Measurements from ENCODE around the gene ITPKC.
"Not testable (repeated sequence)": the region's sequence is repeated elsewhere in the genome, so short reads cannot be mapped to it uniquely, and the experiment has no call there.

The ITPKC gene

GRCh38 chr19:40723661-40724254 lies 6.8 kb downstream of the ITPKC start:
- Histone ChIP-seq H3K27ac (ENCODE audit: low read depth in 2 of 2, low read length in 2 of 2) (no peak overlapping the region), H3K4me3 (ENCODE audit: low read length in 2 of 2) (no peak overlapping the region), H3K9ac (ENCODE audit: low read depth in 1 of 2, low read length in 2 of 2) (no peak overlapping the region), H3K4me1 (ENCODE audit: control insufficient read depth in 2 of 2, insufficient read depth in 2 of 2, low read length in 2 of 2) (peaks cover 23% of the 10 kb centered on the region in 2 donors), H3K36me3 (ENCODE audit: control insufficient read depth in 2 of 2, insufficient read depth in 2 of 2, low read length in 2 of 2) (peaks cover 30 to 35% of the 10 kb centered on the region in 2 donors), H3K9me3 (ENCODE audit: control insufficient read depth in 2 of 2, low read length in 2 of 2) (no peaks in the 10 kb centered on the region), H3K27me3 (ENCODE audit: control insufficient read depth in 2 of 2, insufficient read depth in 2 of 2, low read length in 2 of 2) (no peaks in the 10 kb centered on the region)

DNA sequence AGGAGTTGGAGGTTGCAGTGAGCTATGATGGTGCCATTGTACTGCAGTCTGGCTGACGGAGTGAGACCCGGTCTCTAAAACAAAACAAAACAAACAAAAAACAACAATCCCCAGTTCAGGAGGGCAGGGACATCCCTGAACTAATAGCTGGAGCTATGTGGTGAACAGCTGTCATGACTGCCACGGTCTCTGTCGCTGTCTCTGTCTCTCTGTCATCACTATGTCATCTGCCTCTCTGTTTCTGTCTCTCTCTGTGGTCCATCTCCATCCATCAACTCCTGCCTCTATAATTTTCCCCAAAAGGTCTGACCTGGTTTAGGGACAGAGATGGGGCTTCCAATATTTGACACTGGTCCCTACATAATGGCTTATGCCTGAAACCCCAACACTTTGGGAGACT lies 7.4 kb downstream of the ITPKC start:
- no peaks in the 10 kb centered on the region for H3K9me3 ChIP-seq (ENCODE audit: control insufficient read depth in 2 of 2, low read length in 2 of 2)
- peaks cover 30 to 38% of the 10 kb centered on the region in 2 donors for H3K36me3 ChIP-seq (ENCODE audit: control insufficient read depth in 2 of 2, insufficient read depth in 2 of 2, low read length in 2 of 2)
- H3K4me3 ChIP-seq (ENCODE audit: low read length in 2 of 2) = no peak overlapping the region
- no peak overlapping the region for H3K9ac ChIP-seq (ENCODE audit: low read depth in 1 of 2, low read length in 2 of 2)
- peaks cover 17 to 19% of the 10 kb centered on the region in 2 donors for H3K4me1 ChIP-seq (ENCODE audit: control insufficient read depth in 2 of 2, insufficient read depth in 2 of 2, low read length in 2 of 2)
- H3K27ac ChIP-seq (ENCODE audit: low read depth in 2 of 2, low read length in 2 of 2) = no peak overlapping the region
- H3K27me3 ChIP-seq (ENCODE audit: control insufficient read depth in 2 of 2, insufficient read depth in 2 of 2, low read length in 2 of 2) = no peaks in the 10 kb centered on the region

DNA sequence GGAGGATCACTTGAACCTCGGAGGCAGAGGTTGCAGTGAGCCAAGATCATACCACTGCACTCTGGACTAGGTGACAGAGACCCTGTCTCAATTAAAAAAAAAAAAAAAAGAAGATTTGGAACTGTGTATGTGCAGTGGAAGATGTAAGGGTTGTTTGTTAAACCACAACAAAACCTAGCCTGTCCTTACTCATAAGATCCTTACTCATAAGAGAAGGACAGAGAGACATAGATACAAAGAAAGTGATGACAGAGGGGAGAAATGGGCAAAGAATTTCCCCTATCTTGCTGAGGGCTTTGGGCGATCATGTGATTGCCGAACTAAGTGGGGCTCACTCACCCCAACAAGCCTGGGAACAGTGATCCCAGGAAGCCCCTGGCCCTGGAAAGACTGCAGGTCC lies 7.9 kb downstream of the ITPKC start:
- Histone ChIP-seq H3K4me3 (ENCODE audit: low read length in 2 of 2) (no peak overlapping the region), H3K27ac (ENCODE audit: low read depth in 2 of 2, low read length in 2 of 2) (no peak overlapping the region), H3K36me3 (ENCODE audit: control insufficient read depth in 2 of 2, insufficient read depth in 2 of 2, low read length in 2 of 2) (peaks cover 30 to 38% of the 10 kb centered on the region in 2 donors), H3K9me3 (ENCODE audit: control insufficient read depth in 2 of 2, low read length in 2 of 2) (no peaks in the 10 kb centered on the region), H3K9ac (ENCODE audit: low read depth in 1 of 2, low read length in 2 of 2) (no peak overlapping the region), H3K27me3 (ENCODE audit: control insufficient read depth in 2 of 2, insufficient read depth in 2 of 2, low read length in 2 of 2) (no peaks in the 10 kb centered on the region), H3K4me1 (ENCODE audit: control insufficient read depth in 2 of 2, insufficient read depth in 2 of 2, low read length in 2 of 2) (peaks cover 12 to 13% of the 10 kb centered on the region in 2 donors)

GRCh38 chr19:40726279-40726678 lies 9.4 kb downstream of the ITPKC start:
- no peak overlapping the region for H3K27ac ChIP-seq (ENCODE audit: low read depth in 2 of 2, low read length in 2 of 2)
- H3K27me3 ChIP-seq (ENCODE audit: control insufficient read depth in 2 of 2, insufficient read depth in 2 of 2, low read length in 2 of 2) = no peaks in the 10 kb centered on the region
- peaks cover 43 to 51% of the 10 kb centered on the region in 2 donors for H3K36me3 ChIP-seq (ENCODE audit: control insufficient read depth in 2 of 2, insufficient read depth in 2 of 2, low read length in 2 of 2)
- H3K4me1 ChIP-seq (ENCODE audit: control insufficient read depth in 2 of 2, insufficient read depth in 2 of 2, low read length in 2 of 2) = peaks cover 0 to under 1% of the 10 kb centered on the region in 2 donors
- no peaks in the 10 kb centered on the region for H3K9me3 ChIP-seq (ENCODE audit: control insufficient read depth in 2 of 2, low read length in 2 of 2)
- H3K4me3 ChIP-seq (ENCODE audit: low read length in 2 of 2) = no peak overlapping the region
- H3K9ac ChIP-seq (ENCODE audit: low read depth in 1 of 2, low read length in 2 of 2) = no peak overlapping the region

DNA sequence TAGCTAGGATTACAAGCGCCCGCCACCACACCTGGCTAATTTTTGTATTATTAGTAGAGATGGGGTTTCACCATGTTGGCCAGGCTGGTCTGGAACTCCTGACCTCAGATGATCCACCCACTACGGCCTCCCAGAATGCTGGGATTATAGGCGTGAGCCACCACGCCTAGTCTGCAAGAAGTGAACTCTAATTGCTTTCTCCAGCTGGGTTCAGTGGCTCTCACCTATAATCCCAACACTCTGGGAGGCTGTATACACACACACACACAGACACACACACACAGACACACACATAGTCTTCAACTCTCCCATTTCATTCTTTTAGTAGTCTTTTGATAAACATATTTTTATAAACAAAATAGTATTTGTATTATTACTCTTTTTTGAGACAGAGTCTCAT lies 13.2 kb downstream of the ITPKC start:
- H3K27ac ChIP-seq (ENCODE audit: low read depth in 2 of 2, low read length in 2 of 2); H3K4me1 ChIP-seq (ENCODE audit: control insufficient read depth in 2 of 2, insufficient read depth in 2 of 2, low read length in 2 of 2); H3K9ac ChIP-seq (ENCODE audit: low read depth in 1 of 2, low read length in 2 of 2); H3K4me3 ChIP-seq (ENCODE audit: low read length in 2 of 2); H3K27me3 ChIP-seq (ENCODE audit: control insufficient read depth in 2 of 2, insufficient read depth in 2 of 2, low read length in 2 of 2); H3K9me3 ChIP-seq (ENCODE audit: control insufficient read depth in 2 of 2, low read length in 2 of 2): not testable (repeated sequence)
- H3K36me3 ChIP-seq (ENCODE audit: control insufficient read depth in 2 of 2, insufficient read depth in 2 of 2, low read length in 2 of 2) = peaks cover 47 to 59% of the 10 kb centered on the region in 2 donors

- H3K27me3 ChIP-seq (ENCODE audit: control insufficient read depth in 2 of 2, insufficient read depth in 2 of 2, low read length in 2 of 2) = not testable (repeated sequence)
These were observed 15.4 kb downstream of the ITPKC start for GRCh38 chr19:40732304-40732703.

DNA sequence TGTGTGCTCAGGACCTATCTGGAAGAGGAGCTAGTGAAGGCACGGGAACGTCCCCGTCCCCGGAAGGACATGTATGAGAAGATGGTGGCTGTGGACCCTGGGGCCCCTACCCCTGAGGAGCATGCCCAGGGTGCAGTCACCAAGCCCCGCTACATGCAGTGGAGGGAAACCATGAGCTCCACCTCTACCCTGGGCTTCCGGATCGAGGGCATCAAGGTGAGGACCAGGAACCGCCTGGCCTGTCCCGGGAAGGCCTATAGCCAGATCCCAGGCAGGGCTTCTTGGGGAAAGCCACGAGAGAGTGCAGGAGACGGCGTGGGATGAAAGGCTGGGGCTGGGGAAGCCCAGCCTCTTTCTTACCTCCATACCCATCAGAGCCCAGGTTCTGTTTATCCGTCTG lies 16.2 kb downstream of the ITPKC start:
- Histone ChIP-seq H3K4me3 (ENCODE audit: low read length in 2 of 2) (no peak overlapping the region), H3K9me3 (ENCODE audit: control insufficient read depth in 2 of 2, low read length in 2 of 2) (no peaks in the 10 kb centered on the region), H3K4me1 (ENCODE audit: control insufficient read depth in 2 of 2, insufficient read depth in 2 of 2, low read length in 2 of 2) (peaks cover 2 to 5% of the 10 kb centered on the region in 2 donors), H3K9ac (ENCODE audit: low read depth in 1 of 2, low read length in 2 of 2) (no peak overlapping the region), H3K27ac (ENCODE audit: low read depth in 2 of 2, low read length in 2 of 2) (no peak overlapping the region), H3K27me3 (ENCODE audit: control insufficient read depth in 2 of 2, insufficient read depth in 2 of 2, low read length in 2 of 2) (no peaks in the 10 kb centered on the region), H3K36me3 (ENCODE audit: control insufficient read depth in 2 of 2, insufficient read depth in 2 of 2, low read length in 2 of 2) (peaks cover 40 to 57% of the 10 kb centered on the region in 2 donors)

More at GRCh38 chr19:40732304-40732703, 15.4 kb downstream of the ITPKC start:
- H3K4me1 ChIP-seq (ENCODE audit: control insufficient read depth in 2 of 2, insufficient read depth in 2 of 2, low read length in 2 of 2); H3K9me3 ChIP-seq (ENCODE audit: control insufficient read depth in 2 of 2, low read length in 2 of 2); H3K9ac ChIP-seq (ENCODE audit: low read depth in 1 of 2, low read length in 2 of 2); H3K27ac ChIP-seq (ENCODE audit: low read depth in 2 of 2, low read length in 2 of 2); H3K4me3 ChIP-seq (ENCODE audit: low read length in 2 of 2): not testable (repeated sequence)
- H3K36me3 ChIP-seq (ENCODE audit: control insufficient read depth in 2 of 2, insufficient read depth in 2 of 2, low read length in 2 of 2) = peaks cover 35 to 60% of the 10 kb centered on the region in 2 donors

DNA sequence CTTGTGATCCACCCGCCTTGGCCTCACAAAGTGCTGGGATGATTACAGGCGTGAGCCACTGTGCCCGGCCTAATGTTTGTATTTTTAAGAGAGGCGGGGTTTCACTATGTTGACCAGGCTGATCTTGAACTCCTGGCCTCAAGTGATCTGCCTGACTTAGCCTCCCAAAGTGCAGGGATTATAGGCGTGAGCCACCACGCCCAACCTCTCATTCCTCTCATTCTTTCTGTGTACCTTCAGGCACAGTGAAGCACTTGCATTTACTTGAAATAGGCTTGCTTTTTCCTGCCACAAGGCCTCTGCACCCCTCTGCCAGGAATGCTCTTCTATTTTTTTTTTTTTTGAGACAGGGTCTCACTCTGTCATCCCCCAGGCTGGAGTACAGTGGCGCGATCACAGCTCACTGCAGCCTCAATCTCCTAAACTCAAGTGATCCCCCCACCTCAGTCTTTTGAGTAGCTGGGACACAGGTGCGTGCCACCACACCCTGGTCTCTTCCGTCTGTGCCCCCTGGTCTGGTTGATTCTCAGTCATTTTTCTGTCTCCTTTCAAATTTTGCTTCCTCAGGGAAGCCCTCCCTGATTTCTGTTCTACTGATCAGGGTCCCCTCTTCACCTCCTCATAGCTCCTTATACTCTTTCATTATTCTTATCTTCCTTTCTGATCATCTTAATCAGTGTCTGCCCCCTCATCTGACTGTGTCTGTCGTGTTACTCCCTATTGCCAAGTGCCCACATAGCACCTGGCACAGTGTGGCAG lies 18.3 kb downstream of the ITPKC start:
- Histone ChIP-seq H3K9ac (ENCODE audit: low read depth in 1 of 2, low read length in 2 of 2) (peak overlapping the region in 1 of 2 donors; percentile 38), H3K27ac (ENCODE audit: low read depth in 2 of 2, low read length in 2 of 2) (peak overlapping the region; percentile 59 to 77), H3K9me3 (ENCODE audit: control insufficient read depth in 2 of 2, low read length in 2 of 2) (no peaks in the 10 kb centered on the region), H3K4me3 (ENCODE audit: low read length in 2 of 2) (no peak overlapping the region), H3K4me1 (ENCODE audit: control insufficient read depth in 2 of 2, insufficient read depth in 2 of 2, low read length in 2 of 2) (peaks cover 4 to 5% of the 10 kb centered on the region in 2 donors), H3K27me3 (ENCODE audit: control insufficient read depth in 2 of 2, insufficient read depth in 2 of 2, low read length in 2 of 2) (no peaks in the 10 kb centered on the region), H3K36me3 (ENCODE audit: control insufficient read depth in 2 of 2, insufficient read depth in 2 of 2, low read length in 2 of 2) (peaks cover 38 to 69% of the 10 kb centered on the region in 2 donors)

GRCh38 chr19:40736661-40737060 lies 19.7 kb downstream of the ITPKC start:
- Histone ChIP-seq H3K27ac (ENCODE audit: low read depth in 2 of 2, low read length in 2 of 2) (peak overlapping the region in 1 of 2 donors; percentile 38), H3K4me3 (ENCODE audit: low read length in 2 of 2) (peak overlapping the region in 1 of 2 donors; percentile 7), H3K36me3 (ENCODE audit: control insufficient read depth in 2 of 2, insufficient read depth in 2 of 2, low read length in 2 of 2) (peaks cover 29 to 60% of the 10 kb centered on the region in 2 donors), H3K9ac (ENCODE audit: low read depth in 1 of 2, low read length in 2 of 2) (no peak overlapping the region), H3K9me3 (ENCODE audit: control insufficient read depth in 2 of 2, low read length in 2 of 2) (no peaks in the 10 kb centered on the region), H3K27me3 (ENCODE audit: control insufficient read depth in 2 of 2, insufficient read depth in 2 of 2, low read length in 2 of 2) (no peaks in the 10 kb centered on the region), H3K4me1 (ENCODE audit: control insufficient read depth in 2 of 2, insufficient read depth in 2 of 2, low read length in 2 of 2) (peaks cover 4 to 5% of the 10 kb centered on the region in 2 donors)

GRCh38 chr19:40737102-40737644 lies 20.3 kb downstream of the ITPKC start:
- H3K9ac ChIP-seq (ENCODE audit: low read depth in 1 of 2, low read length in 2 of 2) = no peak overlapping the region
- H3K4me3 ChIP-seq (ENCODE audit: low read length in 2 of 2) = peak overlapping the region in 1 of 2 donors; percentile 7
- peaks cover 4 to 5% of the 10 kb centered on the region in 2 donors for H3K4me1 ChIP-seq (ENCODE audit: control insufficient read depth in 2 of 2, insufficient read depth in 2 of 2, low read length in 2 of 2)
- H3K36me3 ChIP-seq (ENCODE audit: control insufficient read depth in 2 of 2, insufficient read depth in 2 of 2, low read length in 2 of 2) = peaks cover 29 to 60% of the 10 kb centered on the region in 2 donors
- no peaks in the 10 kb centered on the region for H3K27me3 ChIP-seq (ENCODE audit: control insufficient read depth in 2 of 2, insufficient read depth in 2 of 2, low read length in 2 of 2)
- no peaks in the 10 kb centered on the region for H3K9me3 ChIP-seq (ENCODE audit: control insufficient read depth in 2 of 2, low read length in 2 of 2)
- H3K27ac ChIP-seq (ENCODE audit: low read depth in 2 of 2, low read length in 2 of 2) = peak overlapping the region in 1 of 2 donors; percentile 32

Data from mucosa of rectum (tissue), 2 donors.